ENCODE measurements around the gene ZNF296. TPM values are rescaled to one million over a fixed set of nuclear protein-coding genes. Genes with fewer than 3 reads are reported as not detected.

Gene ZNF296
- total RNA-seq, 2 donors from 2014 or later = 2.1 to 8.5 TPM

- peak overlapping the region; percentile 83 for H3K27ac Mint-ChIP-seq
- H3K9me3 Mint-ChIP-seq = no peaks in the 10 kb centered on the region
- H3K4me3 ChIP-seq (ENCODE audit: low read length) = peak overlapping the region; percentile 82
- 44 to 64% methylated on average over 5 to 11 of the region's 11 CpGs for WGBS, 2 experiments (ENCODE audit: insufficient coverage in 1 of 2, insufficient read length in 1 of 2)
- peaks cover 10% of the 10 kb centered on the region for H3K4me1 ChIP-seq (ENCODE audit: control insufficient read depth, insufficient read depth, low read length)
- H3K27ac ChIP-seq (ENCODE audit: low read depth, low read length) = no peak overlapping the region
- DNase-seq = peak; percentile 72
- no peak overlapping the region for H3K9ac ChIP-seq (ENCODE audit: extremely low read depth, low read length, poor library complexity, severe bottlenecking)
- H3K4me1 Mint-ChIP-seq = peaks cover 17% of the 10 kb centered on the region
- H3K9me3 ChIP-seq (ENCODE audit: control insufficient read depth, low read length) = no peaks in the 10 kb centered on the region
- peak overlapping the region; percentile 76 for H3K4me3 Mint-ChIP-seq
- H3K27me3 ChIP-seq (ENCODE audit: control insufficient read depth, insufficient read depth, low read length, poor library complexity, severe bottlenecking) = no peaks in the 10 kb centered on the region
- peaks cover 26% of the 10 kb centered on the region for H3K36me3 Mint-ChIP-seq (ENCODE audit: low read depth)
- TF ChIP-seq, protein P1, sequence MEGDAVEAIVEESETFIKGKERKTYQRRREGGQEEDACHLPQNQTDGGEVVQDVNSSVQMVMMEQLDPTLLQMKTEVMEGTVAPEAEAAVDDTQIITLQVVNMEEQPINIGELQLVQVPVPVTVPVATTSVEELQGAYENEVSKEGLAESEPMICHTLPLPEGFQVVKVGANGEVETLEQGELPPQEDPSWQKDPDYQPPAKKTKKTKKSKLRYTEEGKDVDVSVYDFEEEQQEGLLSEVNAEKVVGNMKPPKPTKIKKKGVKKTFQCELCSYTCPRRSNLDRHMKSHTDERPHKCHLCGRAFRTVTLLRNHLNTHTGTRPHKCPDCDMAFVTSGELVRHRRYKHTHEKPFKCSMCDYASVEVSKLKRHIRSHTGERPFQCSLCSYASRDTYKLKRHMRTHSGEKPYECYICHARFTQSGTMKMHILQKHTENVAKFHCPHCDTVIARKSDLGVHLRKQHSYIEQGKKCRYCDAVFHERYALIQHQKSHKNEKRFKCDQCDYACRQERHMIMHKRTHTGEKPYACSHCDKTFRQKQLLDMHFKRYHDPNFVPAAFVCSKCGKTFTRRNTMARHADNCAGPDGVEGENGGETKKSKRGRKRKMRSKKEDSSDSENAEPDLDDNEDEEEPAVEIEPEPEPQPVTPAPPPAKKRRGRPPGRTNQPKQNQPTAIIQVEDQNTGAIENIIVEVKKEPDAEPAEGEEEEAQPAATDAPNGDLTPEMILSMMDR (conservative IDR thresholded peaks at IDR 0.05) = no peak
- H3K27me3 Mint-ChIP-seq (ENCODE audit: insufficient read depth) = no peaks in the 10 kb centered on the region
- H3K36me3 ChIP-seq (ENCODE audit: control insufficient read depth, insufficient read depth, low read length) = peaks cover 16% of the 10 kb centered on the region
Observed at GRCh38 chr19:45074744-45075300, 1.5 kb downstream of the ZNF296 start.

DNA sequence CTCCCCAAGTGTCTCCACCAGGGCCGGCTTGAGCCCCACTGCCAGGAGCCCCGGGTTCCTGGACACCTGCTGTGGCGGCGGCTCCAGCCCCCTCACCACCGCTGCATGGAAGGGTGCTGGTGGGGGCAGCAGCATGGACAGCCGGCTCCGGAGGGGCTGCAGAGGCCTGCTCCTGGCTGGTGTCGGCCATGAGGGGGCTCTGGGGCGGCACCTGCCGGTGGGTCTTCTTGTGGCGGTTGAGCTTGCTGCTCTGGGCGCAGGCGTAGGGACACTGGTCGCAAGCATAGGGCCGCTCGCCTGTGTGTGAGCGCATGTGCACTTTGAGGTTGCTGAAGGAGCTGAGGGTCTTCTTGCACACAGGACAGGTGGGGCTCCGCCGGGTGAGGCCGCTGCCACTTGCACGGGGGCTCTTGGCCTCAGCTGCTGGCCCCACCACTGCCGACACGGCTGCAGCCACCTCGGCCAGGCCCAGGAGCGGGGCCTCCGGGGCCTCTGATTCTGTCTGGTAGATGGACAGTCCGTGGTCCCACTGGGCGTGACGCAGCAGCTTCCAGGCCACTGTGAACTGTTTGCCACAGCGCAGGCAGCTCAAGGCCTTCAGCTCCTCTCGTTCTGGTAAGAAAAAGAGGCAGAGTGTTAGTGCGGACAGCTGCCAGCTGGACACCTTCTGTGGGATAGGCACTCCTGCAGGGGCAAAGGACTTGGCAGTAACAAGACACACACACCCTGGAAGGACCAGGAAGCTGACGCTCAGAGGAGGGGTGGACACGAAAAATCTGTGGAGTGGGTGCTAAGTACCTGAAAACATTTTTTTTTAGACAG lies 4.1 kb downstream of the ZNF296 start:
- Histone ChIP-seq H3K27ac (ENCODE audit: low read depth, low read length) (peak overlapping the region; percentile 32), H3K4me1 (ENCODE audit: control insufficient read depth, insufficient read depth, low read length) (peaks cover 10% of the 10 kb centered on the region), H3K9me3 (ENCODE audit: control insufficient read depth, low read length) (no peaks in the 10 kb centered on the region), H3K36me3 (ENCODE audit: control insufficient read depth, insufficient read depth, low read length) (peaks cover 23% of the 10 kb centered on the region), H3K27me3 (ENCODE audit: control insufficient read depth, insufficient read depth, low read length, poor library complexity, severe bottlenecking) (no peaks in the 10 kb centered on the region), H3K4me3 (ENCODE audit: low read length) (no peak overlapping the region), H3K9ac (ENCODE audit: extremely low read depth, low read length, poor library complexity, severe bottlenecking) (no peak overlapping the region)
- H3K4me1 Mint-ChIP-seq = peaks cover 12% of the 10 kb centered on the region
- no peaks in the 10 kb centered on the region for H3K9me3 Mint-ChIP-seq
- peak; percentile 78 for DNase-seq
- no peak overlapping the region for H3K4me3 Mint-ChIP-seq
- 92 to 93% methylated on average over 27 to 34 of the region's 34 CpGs for WGBS, 2 experiments (ENCODE audit: insufficient coverage in 1 of 2, insufficient read length in 1 of 2)
- H3K36me3 Mint-ChIP-seq (ENCODE audit: low read depth) = peaks cover 39% of the 10 kb centered on the region
- peak overlapping the region; percentile 58 for H3K27ac Mint-ChIP-seq
- TF ChIP-seq, protein P1 (conservative IDR thresholded peaks at IDR 0.05) = peak; percentile 28
- H3K27me3 Mint-ChIP-seq (ENCODE audit: insufficient read depth) = no peaks in the 10 kb centered on the region

DNA sequence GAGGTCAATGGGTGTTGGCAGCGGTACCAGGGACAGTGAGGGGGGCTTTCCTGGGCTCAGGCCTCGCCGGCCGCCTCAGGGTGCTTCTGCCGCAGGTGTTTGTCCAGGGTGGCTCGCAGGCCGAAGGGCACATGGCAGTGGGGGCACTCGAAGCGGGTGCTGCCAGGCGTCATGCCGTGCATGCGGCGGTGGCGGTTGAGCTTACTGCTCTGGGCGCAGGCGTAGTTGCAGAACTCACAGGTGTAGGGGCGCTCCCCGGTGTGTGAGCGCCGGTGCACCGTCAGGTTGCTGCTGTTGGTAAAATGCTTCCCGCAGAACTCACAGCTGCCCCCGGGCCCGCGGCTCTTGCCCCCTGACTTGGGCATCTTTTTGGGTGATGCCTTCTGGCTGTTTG lies 4.7 kb downstream of the ZNF296 start:
- peaks cover 44% of the 10 kb centered on the region for H3K36me3 Mint-ChIP-seq (ENCODE audit: low read depth)
- TF ChIP-seq, protein P1 (conservative IDR thresholded peaks at IDR 0.05) = no peak
- H3K27ac ChIP-seq (ENCODE audit: low read depth, low read length) = no peak overlapping the region
- H3K9me3 ChIP-seq (ENCODE audit: control insufficient read depth, low read length) = no peaks in the 10 kb centered on the region
- no peak overlapping the region for H3K9ac ChIP-seq (ENCODE audit: extremely low read depth, low read length, poor library complexity, severe bottlenecking)
- peaks cover 23% of the 10 kb centered on the region for H3K36me3 ChIP-seq (ENCODE audit: control insufficient read depth, insufficient read depth, low read length)
- H3K9me3 Mint-ChIP-seq = no peaks in the 10 kb centered on the region
- H3K27ac Mint-ChIP-seq = no peak overlapping the region
- no peak overlapping the region for H3K4me3 Mint-ChIP-seq
- H3K27me3 Mint-ChIP-seq (ENCODE audit: insufficient read depth) = no peaks in the 10 kb centered on the region
- peaks cover 8% of the 10 kb centered on the region for H3K4me1 ChIP-seq (ENCODE audit: control insufficient read depth, insufficient read depth, low read length)
- H3K4me3 ChIP-seq (ENCODE audit: low read length) = no peak overlapping the region
- no peak for DNase-seq
- H3K4me1 Mint-ChIP-seq = peaks cover 11% of the 10 kb centered on the region
- no peaks in the 10 kb centered on the region for H3K27me3 ChIP-seq (ENCODE audit: control insufficient read depth, insufficient read depth, low read length, poor library complexity, severe bottlenecking)
- WGBS, 2 experiments (ENCODE audit: insufficient coverage in 1 of 2, insufficient read length in 1 of 2) = 95 to 99% methylated on average over 16 to 25 of the region's 25 CpGs
